Natural killer cell (primary cell): ENCODE data around the gene ATP6V1G1. TPM values are rescaled to one million over a fixed set of nuclear protein-coding genes. Genes with fewer than 3 reads are reported as not detected.

Experiments used
- ATAC-seq, 3 donors: fragments of 150-1000 bp in 2 of 3; fragments of 200-7000 bp in 1 of 3; cut with Tn5 transposase; 1 replicate in 1 of 3; 2 replicates in 2 of 3; pipeline ENCODE4 v1.10.0; 2021; ENCODE audit warnings: mild to moderate bottlenecking in 2 of 3, moderate library complexity in 2 of 3
- DNase-seq, 2 donors: peaks; one replicate each; pipeline versions ENCODE4 v3.0.0 to v3.0.0-alpha.2; 2013 to 2021; ENCODE audit warnings: mixed read lengths in 1 of 2
- H3K27ac ChIP-seq: one replicate; pipeline ENCODE4 v1.5.1; 2013; ENCODE audit warnings: mild to moderate bottlenecking, low read length
- H3K27me3 ChIP-seq: one replicate; pipeline ENCODE4 v1.6.1; 2013; ENCODE audit warnings: low read length; ENCODE audit not compliant: control insufficient read depth, insufficient read depth
- H3K36me3 ChIP-seq: one replicate; pipeline ENCODE4 v1.6.1; 2013; ENCODE audit warnings: low read length; ENCODE audit not compliant: control insufficient read depth, insufficient read depth
- H3K4me1 ChIP-seq: one replicate; pipeline ENCODE4 v1.6.1; 2013; ENCODE audit warnings: low read length; ENCODE audit not compliant: control insufficient read depth, insufficient read depth
- H3K4me3 ChIP-seq: one replicate; pipeline ENCODE4 v1.5.1; 2013; ENCODE audit warnings: low read length
- H3K9me3 ChIP-seq: one replicate; pipeline ENCODE4 v1.6.1; 2013; ENCODE audit warnings: low read length; ENCODE audit not compliant: control insufficient read depth, insufficient read depth
- H3K27ac Mint-ChIP-seq, 2 donors: one replicate each; pipeline ENCODE4 v1.8.0; 2022; ENCODE audit warnings: mild to moderate bottlenecking in 2 of 2, mixed read lengths in 2 of 2, moderate library complexity in 1 of 2
- H3K27me3 Mint-ChIP-seq, 2 donors: one replicate each; pipeline ENCODE4 v1.8.0; 2022; ENCODE audit warnings: low read depth in 2 of 2, mixed read lengths in 2 of 2
- H3K36me3 Mint-ChIP-seq: one replicate; pipeline ENCODE4 v1.8.0; 2022; ENCODE audit warnings: mixed read lengths
- H3K4me1 Mint-ChIP-seq, 2 donors: one replicate each; pipeline ENCODE4 v1.8.0; 2022; ENCODE audit warnings: mixed read lengths in 2 of 2
- H3K4me3 Mint-ChIP-seq: one replicate; pipeline ENCODE4 v1.8.0; 2022; ENCODE audit warnings: mild to moderate bottlenecking, moderate library complexity, mixed read lengths
- H3K9me3 Mint-ChIP-seq, 2 donors: one replicate each; pipeline ENCODE4 v1.8.0; 2022; ENCODE audit warnings: mixed read lengths in 2 of 2
- CTCF ChIP-seq: fragments of 200-600 bp; IDR thresholded peaks from one replicate; pipeline ENCODE4 v1.8.0; 2022; ENCODE audit warnings: antibody characterized with exemption
- WGBS: methylation state at CpG from one replicate; pipeline ENCODE4 v1.1.7; 2013; ENCODE audit warnings: missing lambda C conversion rate; ENCODE audit not compliant: insufficient coverage; 5-methylcytosine and 5-hydroxymethylcytosine counted together
- intact Hi-C: fragments of 100-400 bp; cut with micrococcal nuclease; formaldehyde crosslinking; loops from one replicate; pipeline ENCODE4 v1.14.2; 2022
- total RNA-seq, 4 donors: library from RNA; stranded (reverse); fragments of 120-200 nt in 1 of 4; gene quantifications; one replicate each; pipeline versions ENCODE4 v1.2.3 to v1.2.4, GENCODE V29; 2013 to 2022

Gene ATP6V1G1
- total RNA-seq, 3 donors from 2014 or later (not counting 1 experiment from before 2014, with no cell fraction given) = 83.8 to 101 (median 93.5) TPM

GRCh38 chr9:114545055-114545454 is 42.5 kb upstream of the ATP6V1G1 start:
- ATAC-seq (no peak), DNase-seq (no peak)
- H3K4me1 ChIP-seq = no peaks in the 10 kb centered on the region
- Mint-ChIP-seq H3K27me3 (peaks cover 9 to 38% of the 10 kb centered on the region in 2 donors), H3K4me1 (no peaks in the 10 kb centered on the region), H3K9me3 (no peaks in the 10 kb centered on the region), H3K36me3 (no peaks in the 10 kb centered on the region), H3K4me3 (no peak overlapping the region), H3K27ac (no peak overlapping the region)
- WGBS = 62% methylated on average over 5 of the region's 5 CpGs
- no peaks in the 10 kb centered on the region for H3K36me3 ChIP-seq
- H3K27me3 ChIP-seq = no peaks in the 10 kb centered on the region
- no peak overlapping the region for H3K27ac ChIP-seq
- no peaks in the 10 kb centered on the region for H3K9me3 ChIP-seq
- intact Hi-C loops = no loop called here
- no peak overlapping the region for H3K4me3 ChIP-seq
- no peak for TF ChIP-seq CTCF

GRCh38 chr9:114546851-114547250 is 40.7 kb upstream of the ATP6V1G1 start:
- H3K36me3 ChIP-seq = no peaks in the 10 kb centered on the region
- intact Hi-C loops = no loop called here
- H3K27me3 ChIP-seq = no peaks in the 10 kb centered on the region
- Mint-ChIP-seq H3K4me1 (no peaks in the 10 kb centered on the region), H3K9me3 (no peaks in the 10 kb centered on the region), H3K4me3 (no peak overlapping the region), H3K27me3 (peaks cover 10 to 44% of the 10 kb centered on the region in 2 donors), H3K27ac (no peak overlapping the region), H3K36me3 (no peaks in the 10 kb centered on the region)
- ATAC-seq = no peak
- no peak for DNase-seq
- no peaks in the 10 kb centered on the region for H3K4me1 ChIP-seq
- H3K4me3 ChIP-seq = no peak overlapping the region
- TF ChIP-seq CTCF = no peak
- H3K27ac ChIP-seq = no peak overlapping the region
- no peaks in the 10 kb centered on the region for H3K9me3 ChIP-seq

GRCh38 chr9:114549697-114550330 is 37.8 kb upstream of the ATP6V1G1 start:
- Histone ChIP-seq H3K27me3 (no peaks in the 10 kb centered on the region), H3K4me1 (no peaks in the 10 kb centered on the region), H3K27ac (no peak overlapping the region), H3K36me3 (no peaks in the 10 kb centered on the region), H3K9me3 (no peaks in the 10 kb centered on the region), H3K4me3 (no peak overlapping the region)
- Mint-ChIP-seq H3K9me3 (no peaks in the 10 kb centered on the region), H3K36me3 (no peaks in the 10 kb centered on the region), H3K4me3 (no peak overlapping the region), H3K4me1 (no peaks in the 10 kb centered on the region), H3K27me3 (peaks cover 10 to 35% of the 10 kb centered on the region in 2 donors), H3K27ac (no peak overlapping the region)
- intact Hi-C loops = no loop called here
- ATAC-seq = no peak
- no peak for TF ChIP-seq CTCF
- no peak for DNase-seq
- 63% methylated on average over 9 of the region's 9 CpGs for WGBS
